GM18505 (cell line): Measurements from ENCODE around the gene CEP112.

ENCODE experiments used
- ATAC-seq: cut with Tn5 transposase; IDR thresholded peaks from one replicate; pipeline ENCODE4 v1.9.1; 2021; ENCODE audit not compliant: unreplicated experiment
- POLR2A ChIP-seq: IDR thresholded peaks from 4 replicates; pipeline ENCODE4 v1.6.1; 2011; ENCODE audit warnings: borderline replicate concordance; ENCODE audit not compliant: insufficient read depth, insufficient read length; ENCODE audit errors: extremely low read depth

The CEP112 gene

GRCh38 chr17:65730711-65731169, 461.2 kb downstream of the CEP112 start:
- no peak for ATAC-seq
- TF ChIP-seq POLR2A, result no peak

- TF ChIP-seq POLR2A, result no peak
- no peak for ATAC-seq
Observed at GRCh38 chr17:65729207-65729606, 462.7 kb downstream of the CEP112 start.

GRCh38 chr17:65727832-65728231, 464.1 kb downstream of the CEP112 start:
- ATAC-seq, result no peak
- no peak for TF ChIP-seq POLR2A

GRCh38 chr17:65727246-65727645, 464.7 kb downstream of the CEP112 start:
- no peak for TF ChIP-seq POLR2A

GRCh38 chr17:65723431-65724151, 468.3 kb downstream of the CEP112 start:
- TF ChIP-seq POLR2A, result no peak
- no peak for ATAC-seq

More at GRCh38 chr17:65727246-65727645, 464.7 kb downstream of the CEP112 start:
- ATAC-seq, result no peak

GRCh38 chr17:65718601-65719000, 473.3 kb downstream of the CEP112 start:
- no peak for TF ChIP-seq POLR2A
- ATAC-seq, result no peak

- no peak for TF ChIP-seq POLR2A
- no peak for ATAC-seq
Observed at GRCh38 chr17:65712383-65713267, 479.3 kb downstream of the CEP112 start.

GRCh38 chr17:65711671-65712276, 480.2 kb downstream of the CEP112 start:
- no peak for ATAC-seq
- no peak for TF ChIP-seq POLR2A

GRCh38 chr17:65707780-65708179, 484.2 kb downstream of the CEP112 start:
- no peak for ATAC-seq

GRCh38 chr17:65704731-65705130, 487.2 kb downstream of the CEP112 start:
- TF ChIP-seq POLR2A, result no peak
- ATAC-seq, result no peak

More at GRCh38 chr17:65707780-65708179, 484.2 kb downstream of the CEP112 start:
- TF ChIP-seq POLR2A, result no peak

- no peak for ATAC-seq
- TF ChIP-seq POLR2A, result no peak
Observed at GRCh38 chr17:65703891-65704290, 488.0 kb downstream of the CEP112 start.

- ATAC-seq, result no peak
- no peak for TF ChIP-seq POLR2A
Observed at GRCh38 chr17:65699459-65699858, 492.5 kb downstream of the CEP112 start.

- TF ChIP-seq POLR2A, result no peak
- ATAC-seq, result no peak
Observed at GRCh38 chr17:65698381-65699061, 493.4 kb downstream of the CEP112 start.

GRCh38 chr17:65697661-65698060, 494.3 kb downstream of the CEP112 start:
- no peak for ATAC-seq
- no peak for TF ChIP-seq POLR2A
